ENCODE measurements around the gene HRK. TPM values are rescaled to one million over a fixed set of nuclear protein-coding genes. Genes with fewer than 3 reads are reported as not detected.

HRK gene
- total RNA-seq, 1 donor from 2014 or later: 2.1 TPM

- Mint-ChIP-seq H3K9me3 (ENCODE audit: unreplicated experiment) (peaks cover 2% of the 10 kb centered on the region), H3K27me3 (ENCODE audit: low read depth, unreplicated experiment) (no peaks in the 10 kb centered on the region), H3K4me1 (ENCODE audit: low read depth, unreplicated experiment) (peaks cover 34% of the 10 kb centered on the region), H3K4me3 (ENCODE audit: unreplicated experiment) (no peak overlapping the region), H3K36me3 (ENCODE audit: low read depth, unreplicated experiment) (peaks cover 16% of the 10 kb centered on the region), H3K27ac (ENCODE audit: unreplicated experiment) (no peak overlapping the region)
- DNase-seq (ENCODE audit: low read depth) (no peak), FAIRE-seq (no peak)
- TF ChIP-seq, protein P1, sequence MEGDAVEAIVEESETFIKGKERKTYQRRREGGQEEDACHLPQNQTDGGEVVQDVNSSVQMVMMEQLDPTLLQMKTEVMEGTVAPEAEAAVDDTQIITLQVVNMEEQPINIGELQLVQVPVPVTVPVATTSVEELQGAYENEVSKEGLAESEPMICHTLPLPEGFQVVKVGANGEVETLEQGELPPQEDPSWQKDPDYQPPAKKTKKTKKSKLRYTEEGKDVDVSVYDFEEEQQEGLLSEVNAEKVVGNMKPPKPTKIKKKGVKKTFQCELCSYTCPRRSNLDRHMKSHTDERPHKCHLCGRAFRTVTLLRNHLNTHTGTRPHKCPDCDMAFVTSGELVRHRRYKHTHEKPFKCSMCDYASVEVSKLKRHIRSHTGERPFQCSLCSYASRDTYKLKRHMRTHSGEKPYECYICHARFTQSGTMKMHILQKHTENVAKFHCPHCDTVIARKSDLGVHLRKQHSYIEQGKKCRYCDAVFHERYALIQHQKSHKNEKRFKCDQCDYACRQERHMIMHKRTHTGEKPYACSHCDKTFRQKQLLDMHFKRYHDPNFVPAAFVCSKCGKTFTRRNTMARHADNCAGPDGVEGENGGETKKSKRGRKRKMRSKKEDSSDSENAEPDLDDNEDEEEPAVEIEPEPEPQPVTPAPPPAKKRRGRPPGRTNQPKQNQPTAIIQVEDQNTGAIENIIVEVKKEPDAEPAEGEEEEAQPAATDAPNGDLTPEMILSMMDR (IDR thresholded peaks at IDR 0.05; ENCODE audit: insufficient read depth, low read depth, low read length): no peak
- no peak for TF ChIP-seq EZH2 (IDR thresholded peaks at IDR 0.05; ENCODE audit: insufficient read depth, low read length)
- Histone ChIP-seq H3K9ac (ENCODE audit: low read length) (no peak overlapping the region), H3K4me1 (ENCODE audit: insufficient read depth, low read length) (peaks cover 21% of the 10 kb centered on the region), H4K20me1 (ENCODE audit: insufficient read depth, low read length) (peaks cover 89% of the 10 kb centered on the region), H3K9me3 (ENCODE audit: insufficient read depth, low read depth, low read length) (no peaks in the 10 kb centered on the region), H3K4me2 (ENCODE audit: low read length) (no peak overlapping the region), H3K27me3 (ENCODE audit: insufficient read depth, low read length) (no peaks in the 10 kb centered on the region), H3K27ac (ENCODE audit: low read depth, low read length) (no peak overlapping the region), H2AFZ (ENCODE audit: low read depth, low read length) (no peak overlapping the region), H3K79me2 (ENCODE audit: insufficient read depth, low read length) (peaks cover 67% of the 10 kb centered on the region), H3K36me3 (ENCODE audit: insufficient read depth, low read length) (peaks cover 5% of the 10 kb centered on the region), H3K4me3 (ENCODE audit: insufficient read depth, low read depth, low read length) (no peak overlapping the region)
Measured at GRCh38 chr12:116920939-116921338, 39.7 kb upstream of the HRK start.

- no peak for TF ChIP-seq EZH2 (IDR thresholded peaks at IDR 0.05; ENCODE audit: insufficient read depth, low read length)
- TF ChIP-seq, protein P1 (IDR thresholded peaks at IDR 0.05; ENCODE audit: insufficient read depth, low read depth, low read length): no peak
- Histone ChIP-seq H3K4me1 (ENCODE audit: insufficient read depth, low read length) (peaks cover 14% of the 10 kb centered on the region), H2AFZ (ENCODE audit: low read depth, low read length) (no peak overlapping the region), H4K20me1 (ENCODE audit: insufficient read depth, low read length) (peaks cover 89% of the 10 kb centered on the region), H3K4me2 (ENCODE audit: low read length) (no peak overlapping the region), H3K9ac (ENCODE audit: low read length) (no peak overlapping the region), H3K4me3 (ENCODE audit: insufficient read depth, low read depth, low read length) (no peak overlapping the region), H3K27ac (ENCODE audit: low read depth, low read length) (no peak overlapping the region), H3K36me3 (ENCODE audit: insufficient read depth, low read length) (peaks cover 5% of the 10 kb centered on the region), H3K27me3 (ENCODE audit: insufficient read depth, low read length) (no peaks in the 10 kb centered on the region), H3K9me3 (ENCODE audit: insufficient read depth, low read depth, low read length) (no peaks in the 10 kb centered on the region), H3K79me2 (ENCODE audit: insufficient read depth, low read length) (peaks cover 66% of the 10 kb centered on the region)
- no peak for DNase-seq (ENCODE audit: low read depth)
- FAIRE-seq: no peak
- H3K4me1 Mint-ChIP-seq (ENCODE audit: low read depth, unreplicated experiment): peaks cover 32% of the 10 kb centered on the region
- H3K27me3 Mint-ChIP-seq (ENCODE audit: low read depth, unreplicated experiment): no peaks in the 10 kb centered on the region
- H3K27ac Mint-ChIP-seq (ENCODE audit: unreplicated experiment): no peak overlapping the region
- H3K4me3 Mint-ChIP-seq (ENCODE audit: unreplicated experiment): no peak overlapping the region
- peaks cover 16% of the 10 kb centered on the region for H3K36me3 Mint-ChIP-seq (ENCODE audit: low read depth, unreplicated experiment)
- peaks cover 2% of the 10 kb centered on the region for H3K9me3 Mint-ChIP-seq (ENCODE audit: unreplicated experiment)
Measured at GRCh38 chr12:116919706-116920485, 38.7 kb upstream of the HRK start.

DNA sequence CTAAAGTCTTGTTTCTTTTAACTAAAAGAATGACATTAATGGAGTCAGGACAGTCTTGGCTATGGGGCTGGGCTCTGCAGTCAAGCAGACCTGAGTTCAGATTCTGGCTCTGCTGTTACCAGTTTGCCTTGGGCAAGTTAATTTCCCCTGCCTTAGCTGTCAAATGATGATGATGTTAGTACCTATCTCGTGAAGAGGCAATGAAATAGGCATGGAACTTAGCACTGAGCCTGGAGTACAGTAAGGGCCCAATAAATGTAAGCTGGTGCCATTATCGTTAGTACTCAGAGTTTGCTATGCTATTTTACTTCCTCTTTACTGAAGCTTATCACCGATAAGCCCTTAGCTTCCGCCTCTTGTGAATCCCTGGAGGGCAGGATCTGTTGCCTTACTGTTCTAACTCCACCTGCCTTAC is 38.0 kb upstream of the HRK start:
- Mint-ChIP-seq H3K4me3 (ENCODE audit: unreplicated experiment) (no peak overlapping the region), H3K9me3 (ENCODE audit: unreplicated experiment) (peaks cover 2% of the 10 kb centered on the region), H3K4me1 (ENCODE audit: low read depth, unreplicated experiment) (peaks cover 26% of the 10 kb centered on the region), H3K27me3 (ENCODE audit: low read depth, unreplicated experiment) (no peaks in the 10 kb centered on the region), H3K27ac (ENCODE audit: unreplicated experiment) (no peak overlapping the region), H3K36me3 (ENCODE audit: low read depth, unreplicated experiment) (peaks cover 16% of the 10 kb centered on the region)
- Histone ChIP-seq H3K79me2 (ENCODE audit: insufficient read depth, low read length) (peaks cover 69% of the 10 kb centered on the region), H3K4me2 (ENCODE audit: low read length) (no peak overlapping the region), H4K20me1 (ENCODE audit: insufficient read depth, low read length) (peaks cover 86% of the 10 kb centered on the region), H3K36me3 (ENCODE audit: insufficient read depth, low read length) (peaks cover 5% of the 10 kb centered on the region), H3K4me3 (ENCODE audit: insufficient read depth, low read depth, low read length) (no peak overlapping the region), H2AFZ (ENCODE audit: low read depth, low read length) (no peak overlapping the region), H3K27ac (ENCODE audit: low read depth, low read length) (no peak overlapping the region), H3K4me1 (ENCODE audit: insufficient read depth, low read length) (peaks cover 8% of the 10 kb centered on the region), H3K27me3 (ENCODE audit: insufficient read depth, low read length) (no peaks in the 10 kb centered on the region), H3K9me3 (ENCODE audit: insufficient read depth, low read depth, low read length) (no peaks in the 10 kb centered on the region), H3K9ac (ENCODE audit: low read length) (no peak overlapping the region)
- DNase-seq (ENCODE audit: low read depth): no peak
- TF ChIP-seq, protein P1 (IDR thresholded peaks at IDR 0.05; ENCODE audit: insufficient read depth, low read depth, low read length): no peak
- TF ChIP-seq EZH2 (IDR thresholded peaks at IDR 0.05; ENCODE audit: insufficient read depth, low read length): no peak
- FAIRE-seq: no peak

All from astrocyte (in vitro differentiated cells and primary cell).